NCI-H187 (cell line): Measurements from ENCODE around the gene SAMD1.

Experiments used
- DNase-seq, 2 experiments: peaks; one replicate each; lab custom pipeline; 2025; lab: John Stamatoyannopoulos, UW

Gene SAMD1

DNA sequence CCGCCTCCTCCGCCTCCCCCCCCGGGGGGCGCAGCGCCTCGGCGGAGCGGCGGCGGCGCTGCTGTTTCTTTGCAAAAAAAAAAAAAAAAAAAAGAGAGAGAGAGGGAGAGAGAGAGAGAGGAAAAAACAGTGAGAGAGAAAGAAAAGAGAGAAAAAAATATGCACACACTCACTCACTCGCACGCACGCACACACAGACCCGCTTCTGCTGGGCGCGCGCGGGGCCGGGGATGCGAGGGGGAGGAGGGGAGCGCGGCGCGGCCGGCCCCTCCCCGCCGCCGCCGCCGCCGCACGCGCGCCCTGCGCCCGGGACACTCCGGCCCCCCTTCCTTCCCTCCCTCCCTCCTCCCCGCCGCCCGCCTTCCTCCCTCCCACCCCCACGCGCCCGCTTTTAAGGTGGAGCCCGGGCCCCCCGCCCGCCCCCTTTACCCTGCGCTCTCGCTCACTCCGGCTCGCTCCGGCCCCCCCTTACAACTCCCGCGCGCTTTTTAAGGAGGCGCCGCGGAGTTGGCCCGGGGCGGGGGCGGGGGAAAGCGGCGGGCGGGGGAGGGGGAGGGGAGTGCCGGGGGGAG is at the start of gene SAMD1:
Gene SAMD1, minus strand, starts transcription at position 243 of the 572 bp plus-strand sequence.
- peak in 1 of 2 experiments; percentile 69 for DNase-seq

DNA sequence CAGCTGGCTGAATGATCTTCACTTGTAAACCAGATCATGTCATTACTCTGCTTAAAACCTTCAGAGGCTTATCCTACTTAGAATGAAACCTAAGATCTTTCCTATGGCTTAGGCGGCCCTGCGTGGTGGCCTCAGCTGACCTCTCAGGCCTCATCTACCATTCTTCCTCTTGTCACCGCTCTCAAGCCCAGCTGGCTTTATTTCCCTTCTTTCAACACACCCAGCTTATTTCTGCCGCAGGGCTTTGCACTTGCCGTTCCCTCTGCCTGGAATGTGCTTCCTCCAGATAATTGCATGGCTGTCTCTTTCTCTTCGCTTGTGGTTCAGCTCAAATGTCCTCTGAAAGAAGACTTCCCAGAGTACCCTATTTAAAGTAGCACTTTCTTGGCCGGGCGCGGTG is 49.4 kb upstream of the SAMD1 start:
- no peak for DNase-seq

GRCh38 chr19:14138576-14139265 is 48.2 kb upstream of the SAMD1 start:
- DNase-seq, result no peak

GRCh38 chr19:14136509-14137281 is 46.1 kb upstream of the SAMD1 start, which contains the start of gene ASF1B:
TSS of gene ASF1B (minus strand) at chr19:14136589. CDS start at chr19:14136456, 133 bp downstream.
- DNase-seq, result peak; percentile 89 to 96

GRCh38 chr19:14135985-14136508 is 45.5 kb upstream of the SAMD1 start:
- DNase-seq, result no peak

DNA sequence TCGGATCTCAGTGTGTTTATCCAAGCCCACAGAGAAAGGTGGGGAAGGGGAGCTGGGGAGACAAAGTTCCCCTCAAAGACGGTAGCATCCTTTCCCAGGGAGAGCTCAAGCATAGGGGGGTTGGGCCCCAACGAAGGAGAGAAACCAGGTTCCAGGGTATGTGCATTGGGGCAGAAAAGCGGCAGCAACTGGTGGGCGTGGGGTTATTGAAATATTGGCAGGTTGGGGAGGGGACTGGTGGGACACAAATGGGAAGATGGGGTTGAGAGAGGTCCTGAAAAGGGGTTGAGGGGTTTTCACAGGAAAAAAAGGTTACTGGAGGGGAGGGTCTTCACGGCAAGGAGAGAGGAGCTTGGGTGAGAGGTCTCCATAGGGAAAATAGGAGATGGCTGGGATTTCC is 44.8 kb upstream of the SAMD1 start:
- DNase-seq, result no peak

GRCh38 chr19:14127929-14128509 is 37.5 kb upstream of the SAMD1 start:
- no peak for DNase-seq

GRCh38 chr19:14127176-14127575 is 36.6 kb upstream of the SAMD1 start:
- no peak for DNase-seq

- DNase-seq, result no peak
These were observed 32.4 kb upstream of the SAMD1 start for GRCh38 chr19:14122924-14123323.

- no peak for DNase-seq
These were observed 29.9 kb upstream of the SAMD1 start for GRCh38 chr19:14120497-14120780.

GRCh38 chr19:14119644-14120496 is 29.3 kb upstream of the SAMD1 start:
- no peak for DNase-seq

- no peak for DNase-seq
These were observed 28.6 kb upstream of the SAMD1 start for GRCh38 chr19:14119146-14119545.

DNA sequence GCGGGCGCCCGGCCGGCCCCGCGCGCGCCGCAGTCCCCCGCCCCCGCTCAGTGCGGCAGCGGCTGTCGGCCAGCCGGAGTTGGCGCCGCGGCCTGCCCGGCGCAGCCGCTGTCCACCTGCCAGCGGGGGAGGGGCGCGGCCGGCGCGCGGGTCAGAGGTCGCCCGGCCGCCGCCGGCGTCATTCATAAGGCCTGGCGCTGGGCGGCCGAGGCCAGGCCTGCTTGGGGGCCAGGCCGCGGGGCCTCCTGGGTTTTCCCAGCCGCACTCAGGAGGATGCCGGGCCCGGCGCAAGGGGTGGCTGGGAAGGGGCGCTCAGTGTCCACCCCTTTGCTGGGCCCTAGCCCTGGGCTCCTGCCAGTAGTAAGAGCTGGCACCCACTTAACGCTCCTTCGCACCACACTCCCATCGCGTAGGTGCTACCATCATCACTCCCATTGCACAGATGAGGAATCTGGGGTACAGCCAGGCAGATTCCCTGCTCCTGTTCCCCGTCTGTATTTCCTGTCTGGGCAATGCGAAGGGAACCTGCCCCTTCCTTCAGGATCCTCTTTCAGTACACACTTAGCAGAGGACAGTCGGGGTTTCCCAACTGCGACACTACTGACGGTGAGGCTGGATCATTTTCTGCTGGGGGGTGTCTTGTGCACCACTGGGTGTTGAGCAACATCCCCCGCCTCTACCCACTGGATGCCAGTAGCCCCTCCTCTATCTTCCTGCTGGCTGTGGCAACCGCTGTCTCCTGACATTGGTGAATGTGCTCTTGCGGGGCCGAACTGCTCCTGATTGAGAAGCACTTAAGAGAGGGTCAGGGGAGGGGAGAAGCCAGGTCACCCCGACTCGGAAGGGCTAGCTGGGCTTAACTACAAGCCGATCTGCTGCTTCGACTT is 27.9 kb upstream of the SAMD1 start:
- DNase-seq, result peak in 1 of 2 experiments; percentile 3

GRCh38 chr19:14117668-14118164 is 27.2 kb upstream of the SAMD1 start, which contains the start of gene PRKACA:
TSS of gene PRKACA (minus strand) at chr19:14117762. CDS start at chr19:14117547, 215 bp downstream.
- peak; percentile 75 to 91 for DNase-seq

GRCh38 chr19:14116918-14117578 is 26.5 kb upstream of the SAMD1 start:
- DNase-seq, result no peak

- no peak for DNase-seq
These were observed 26.0 kb upstream of the SAMD1 start for GRCh38 chr19:14116525-14116917.

GRCh38 chr19:14115756-14116155 is 25.2 kb upstream of the SAMD1 start:
- DNase-seq, result no peak

DNA sequence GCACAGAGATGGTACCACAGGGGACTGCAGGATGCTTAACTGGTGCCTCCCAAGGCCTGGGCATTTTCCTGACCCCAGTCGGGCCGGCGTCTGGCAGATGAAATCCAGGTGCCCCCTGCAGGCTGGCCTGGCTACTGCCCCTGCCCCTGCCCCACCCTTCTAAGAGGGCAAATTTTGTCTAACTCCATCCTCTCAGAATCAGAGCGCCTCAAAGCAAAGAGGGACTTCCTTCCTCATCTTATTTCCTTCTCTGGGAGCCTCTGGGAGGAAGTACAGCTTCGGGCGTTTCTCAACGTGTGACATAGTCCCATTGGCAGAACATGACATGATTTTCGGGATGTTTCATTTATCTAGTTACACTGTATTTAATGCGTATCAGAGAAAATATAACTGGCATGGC is 24.3 kb upstream of the SAMD1 start:
- no peak for DNase-seq

- DNase-seq, result no peak
These were observed 23.9 kb upstream of the SAMD1 start for GRCh38 chr19:14114439-14114838.
